ENCODE data around the gene UBXN11. TPM values are rescaled to one million over a fixed set of nuclear protein-coding genes. Genes with fewer than 3 reads are reported as not detected.

The UBXN11 gene
- total RNA-seq, 1 experiment from 2014 or later, result 13.4 TPM

DNA sequence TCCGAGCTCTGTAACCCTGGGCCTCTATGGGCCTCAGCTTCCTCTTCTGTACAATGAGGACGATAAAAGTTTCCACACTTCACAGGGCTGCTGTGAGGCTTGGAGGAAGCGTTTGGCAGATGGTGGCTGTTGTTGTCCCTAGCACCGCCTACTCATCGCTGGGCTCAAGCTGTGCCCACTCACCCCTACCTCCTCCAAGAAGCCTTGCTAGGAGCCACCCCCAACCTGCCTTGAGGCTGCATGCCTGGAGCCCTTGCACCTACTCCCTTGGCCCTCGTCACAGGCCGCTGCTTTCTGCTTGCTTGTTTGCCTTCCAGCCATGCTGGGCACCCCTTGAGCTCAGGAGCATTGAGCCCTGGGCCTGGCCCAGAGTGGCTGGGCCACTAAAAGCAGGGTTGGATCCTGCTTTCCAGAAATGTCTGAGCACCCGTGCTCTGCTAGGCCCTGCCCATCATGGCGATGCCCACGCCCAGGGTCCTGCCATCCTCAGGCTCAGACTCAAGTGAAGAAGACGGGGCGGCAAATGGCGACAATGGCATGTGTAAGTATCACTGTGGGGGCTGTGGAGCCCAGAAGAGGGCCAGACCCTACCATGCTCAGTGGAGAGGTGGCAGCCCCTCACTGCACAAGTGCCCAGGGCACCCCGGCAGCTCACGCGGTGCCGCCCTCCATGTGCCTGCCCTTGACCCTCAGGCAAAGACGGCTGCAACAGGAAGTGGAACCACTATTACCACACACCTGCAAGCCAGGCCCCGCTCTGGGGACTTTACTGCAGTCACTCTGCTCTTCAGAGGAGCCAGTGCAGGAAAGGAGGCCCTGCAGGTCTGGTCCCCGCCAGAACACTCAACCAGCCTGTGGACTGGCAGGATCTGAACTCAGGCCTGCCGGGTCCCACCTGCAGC, 17.0 kb downstream of the UBXN11 start:
- Histone ChIP-seq H3K36me3 (replicated peaks; ENCODE audit: control insufficient read depth, insufficient read depth, low read length) (no peaks in the 10 kb centered on the region), H3K4me3 (ENCODE audit: insufficient read depth, low read depth, low read length) (no peak overlapping the region), H3K27me3 (ENCODE audit: control insufficient read depth, insufficient read depth, low read length) (no peaks in the 10 kb centered on the region)
- peak; percentile 50 for DNase-seq

DNA sequence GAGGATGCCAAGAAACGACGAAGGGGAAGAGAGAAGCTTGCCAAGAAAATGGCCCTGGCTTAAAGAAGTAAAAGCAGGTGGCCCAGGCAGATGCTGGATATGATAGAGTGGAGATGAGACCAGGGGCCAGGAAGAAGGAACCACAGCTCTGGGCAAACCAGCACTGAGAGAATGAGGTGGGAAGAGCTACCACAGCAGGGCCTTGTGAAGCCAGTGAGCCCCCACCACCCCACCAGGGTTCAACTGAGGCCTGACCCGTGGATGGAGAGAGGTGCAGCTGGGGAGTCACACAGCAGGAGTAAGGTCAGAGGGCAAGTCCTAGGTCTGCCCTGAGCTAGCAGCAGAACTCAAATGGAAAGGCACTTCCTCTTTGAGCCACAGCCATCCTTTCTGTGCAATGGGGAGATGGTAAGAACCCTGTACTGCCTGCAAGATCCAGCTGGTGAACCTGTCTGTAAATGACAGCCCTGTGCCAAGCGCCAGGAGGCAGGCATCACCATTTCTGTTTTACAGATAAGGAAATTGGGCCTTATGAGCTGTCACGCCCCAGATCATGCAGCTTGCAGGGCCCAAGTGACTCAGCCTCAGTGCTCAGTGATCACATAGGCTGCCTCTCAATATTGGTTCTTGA, 18.0 kb downstream of the UBXN11 start:
- Histone ChIP-seq H3K36me3 (replicated peaks; ENCODE audit: control insufficient read depth, insufficient read depth, low read length) (no peaks in the 10 kb centered on the region), H3K27me3 (ENCODE audit: control insufficient read depth, insufficient read depth, low read length) (no peaks in the 10 kb centered on the region), H3K4me3 (ENCODE audit: insufficient read depth, low read depth, low read length) (no peak overlapping the region)
- DNase-seq, result no peak

DNA sequence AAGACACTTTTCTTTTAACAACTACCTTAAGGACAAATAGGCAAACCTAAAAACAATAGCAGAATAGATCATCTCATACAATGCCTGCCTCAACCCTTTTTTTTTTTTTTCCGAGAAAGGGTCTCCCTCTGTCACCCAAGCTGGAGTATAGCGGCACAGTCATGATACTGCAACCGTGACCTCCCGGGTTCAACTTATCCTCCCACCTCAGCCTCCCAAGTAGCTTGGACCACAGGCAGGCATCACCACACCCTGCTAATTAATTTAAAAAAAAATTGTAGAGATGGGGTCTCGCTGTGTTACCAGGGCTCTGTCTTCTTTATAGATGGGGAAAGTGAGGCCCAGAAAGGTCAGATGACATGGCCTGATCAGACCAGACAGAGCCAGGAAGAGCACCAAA, 18.6 kb downstream of the UBXN11 start:
- no peaks in the 10 kb centered on the region for H3K36me3 ChIP-seq (replicated peaks; ENCODE audit: control insufficient read depth, insufficient read depth, low read length)
- DNase-seq, result no peak

DNA sequence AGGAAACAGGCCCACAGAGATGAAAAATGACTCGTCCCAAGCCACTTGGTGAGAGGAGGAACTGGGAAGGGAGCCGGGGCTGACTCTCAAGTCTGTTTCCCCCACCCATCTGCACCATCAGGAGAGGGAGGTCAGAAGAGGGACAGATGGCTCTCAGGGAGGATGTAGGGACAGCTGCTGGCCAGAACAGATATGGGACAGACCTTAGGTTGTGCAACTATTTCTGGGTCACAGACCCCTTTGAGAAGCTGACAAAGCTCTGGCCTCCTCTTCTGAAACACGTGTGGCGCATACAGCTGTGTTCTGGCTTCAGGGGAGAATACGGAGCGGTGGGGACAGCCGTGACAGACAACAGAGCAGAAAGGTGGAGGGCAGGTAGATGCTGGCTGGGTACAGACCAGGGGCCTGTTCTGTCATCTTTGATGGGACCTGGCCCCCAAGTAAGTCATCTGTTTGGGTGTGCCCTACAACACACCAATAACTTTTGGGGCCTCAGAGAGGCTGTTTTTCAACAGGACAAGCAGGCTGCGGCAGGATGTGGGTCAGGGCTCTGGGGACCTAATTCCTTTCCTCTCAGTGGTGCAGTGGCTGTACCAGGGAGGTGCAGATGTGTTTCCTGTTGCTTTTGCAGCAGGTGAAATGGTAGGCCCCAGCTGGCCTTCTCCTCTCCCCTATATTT, 19.3 kb downstream of the UBXN11 start:
- no peak for DNase-seq
- H3K4me3 ChIP-seq (ENCODE audit: insufficient read depth, low read depth, low read length), result no peak overlapping the region
- H3K27me3 ChIP-seq (ENCODE audit: control insufficient read depth, insufficient read depth, low read length), result no peaks in the 10 kb centered on the region
- no peaks in the 10 kb centered on the region for H3K36me3 ChIP-seq (replicated peaks; ENCODE audit: control insufficient read depth, insufficient read depth, low read length)

More for the DNA sequence above, 18.6 kb downstream of the UBXN11 start:
- Histone ChIP-seq H3K27me3 (ENCODE audit: control insufficient read depth, insufficient read depth, low read length) (no peaks in the 10 kb centered on the region), H3K4me3 (ENCODE audit: insufficient read depth, low read depth, low read length) (no peak overlapping the region)

DNA sequence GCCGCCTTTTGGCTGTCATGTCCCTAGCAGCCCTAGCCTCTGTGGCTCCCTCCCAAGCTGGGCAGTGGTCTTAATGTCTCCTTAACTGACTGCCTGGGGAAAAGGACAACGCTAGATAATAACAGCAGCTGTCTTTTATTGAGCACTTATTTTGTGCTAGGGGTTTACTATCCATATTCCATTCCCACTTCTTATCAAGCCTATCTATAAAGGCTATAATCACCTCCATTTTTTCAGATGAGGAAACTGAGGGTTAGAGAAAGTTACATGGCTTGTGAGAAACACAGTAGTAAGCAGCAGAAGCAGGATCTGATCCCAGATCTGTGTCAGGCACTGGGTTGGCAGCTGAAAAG, 20.4 kb downstream of the UBXN11 start:
- no peaks in the 10 kb centered on the region for H3K27me3 ChIP-seq (ENCODE audit: control insufficient read depth, insufficient read depth, low read length)
- DNase-seq, result no peak
- H3K36me3 ChIP-seq (replicated peaks; ENCODE audit: control insufficient read depth, insufficient read depth, low read length), result no peaks in the 10 kb centered on the region
- H3K4me3 ChIP-seq (ENCODE audit: insufficient read depth, low read depth, low read length), result no peak overlapping the region

DNA sequence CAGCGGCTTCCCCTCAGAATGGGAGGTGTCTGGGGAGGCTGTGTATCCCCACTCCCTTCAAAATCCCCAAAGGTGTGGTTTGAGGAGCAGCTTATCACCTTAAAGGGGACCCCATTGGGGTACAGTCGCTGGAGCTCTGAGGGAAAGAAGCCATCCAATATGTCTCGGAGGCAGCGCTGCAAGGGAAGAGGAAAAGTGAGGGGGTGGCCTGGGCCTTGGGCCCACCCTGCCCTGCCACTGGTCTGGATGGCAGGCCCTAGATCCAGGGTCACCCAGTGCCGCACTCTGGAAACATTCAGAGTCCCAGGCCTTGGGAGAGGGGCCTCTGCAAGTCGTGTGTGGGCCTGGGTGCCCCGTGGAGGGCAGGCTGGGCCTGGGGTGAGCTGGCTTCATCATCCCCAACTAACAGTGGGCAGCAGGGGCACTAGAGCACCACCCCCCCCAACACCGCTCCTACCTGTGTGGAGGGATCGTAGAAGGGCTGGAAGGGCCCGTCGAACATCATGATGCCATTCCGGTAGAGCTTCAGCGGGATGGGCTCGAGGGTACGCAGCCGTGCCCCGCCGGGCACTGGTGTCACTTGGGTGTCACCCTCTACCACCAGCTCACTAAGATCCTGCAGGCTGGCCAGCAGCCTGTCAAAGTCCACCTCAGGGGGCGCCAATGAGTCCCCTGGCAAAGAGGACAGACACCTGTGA, 20.9 kb downstream of the UBXN11 start:
- no peaks in the 10 kb centered on the region for H3K27me3 ChIP-seq (ENCODE audit: control insufficient read depth, insufficient read depth, low read length)
- H3K4me3 ChIP-seq (ENCODE audit: insufficient read depth, low read depth, low read length), result no peak overlapping the region
- peak; percentile 90 for DNase-seq
- H3K36me3 ChIP-seq (replicated peaks; ENCODE audit: control insufficient read depth, insufficient read depth, low read length), result no peaks in the 10 kb centered on the region

DNA sequence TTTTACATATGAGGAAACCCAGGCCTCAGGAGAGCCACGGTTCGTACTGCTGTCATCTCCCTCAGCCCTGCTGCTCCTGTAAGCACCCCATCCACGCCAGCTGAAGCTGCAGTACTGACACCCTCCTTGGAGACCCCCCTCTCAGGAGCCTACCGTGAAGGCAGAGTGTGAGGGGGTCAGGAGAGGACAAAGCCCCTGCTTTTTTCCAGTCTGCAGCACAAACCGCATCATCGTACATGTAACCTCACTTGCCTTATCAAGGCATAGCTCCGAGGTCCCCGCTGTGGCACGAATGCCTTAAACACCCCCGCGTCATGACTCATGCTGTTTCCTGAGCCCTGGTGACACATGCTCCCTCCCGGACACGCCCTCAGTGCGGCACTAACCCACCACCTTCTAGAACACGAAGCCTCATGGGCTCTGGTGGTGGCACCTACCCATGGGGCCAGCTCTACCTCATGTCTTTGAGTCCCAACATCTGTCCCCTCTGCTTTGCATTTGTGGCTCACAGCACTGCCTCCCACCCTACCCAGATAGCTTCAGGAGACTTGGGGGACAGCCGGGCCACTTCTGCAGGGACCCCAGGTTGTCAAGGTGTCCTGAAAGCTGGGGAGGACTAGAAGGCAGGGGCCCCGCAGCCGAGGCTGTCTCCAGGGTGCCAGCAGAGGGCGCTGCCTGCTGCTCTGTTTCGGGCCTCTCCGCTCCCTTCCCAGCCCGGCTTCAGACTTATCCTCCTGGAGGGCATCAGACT, 21.7 kb downstream of the UBXN11 start:
- no peak overlapping the region for H3K4me3 ChIP-seq (ENCODE audit: insufficient read depth, low read depth, low read length)
- no peaks in the 10 kb centered on the region for H3K27me3 ChIP-seq (ENCODE audit: control insufficient read depth, insufficient read depth, low read length)
- DNase-seq, result peak; percentile 95
- no peaks in the 10 kb centered on the region for H3K36me3 ChIP-seq (replicated peaks; ENCODE audit: control insufficient read depth, insufficient read depth, low read length)

DNA sequence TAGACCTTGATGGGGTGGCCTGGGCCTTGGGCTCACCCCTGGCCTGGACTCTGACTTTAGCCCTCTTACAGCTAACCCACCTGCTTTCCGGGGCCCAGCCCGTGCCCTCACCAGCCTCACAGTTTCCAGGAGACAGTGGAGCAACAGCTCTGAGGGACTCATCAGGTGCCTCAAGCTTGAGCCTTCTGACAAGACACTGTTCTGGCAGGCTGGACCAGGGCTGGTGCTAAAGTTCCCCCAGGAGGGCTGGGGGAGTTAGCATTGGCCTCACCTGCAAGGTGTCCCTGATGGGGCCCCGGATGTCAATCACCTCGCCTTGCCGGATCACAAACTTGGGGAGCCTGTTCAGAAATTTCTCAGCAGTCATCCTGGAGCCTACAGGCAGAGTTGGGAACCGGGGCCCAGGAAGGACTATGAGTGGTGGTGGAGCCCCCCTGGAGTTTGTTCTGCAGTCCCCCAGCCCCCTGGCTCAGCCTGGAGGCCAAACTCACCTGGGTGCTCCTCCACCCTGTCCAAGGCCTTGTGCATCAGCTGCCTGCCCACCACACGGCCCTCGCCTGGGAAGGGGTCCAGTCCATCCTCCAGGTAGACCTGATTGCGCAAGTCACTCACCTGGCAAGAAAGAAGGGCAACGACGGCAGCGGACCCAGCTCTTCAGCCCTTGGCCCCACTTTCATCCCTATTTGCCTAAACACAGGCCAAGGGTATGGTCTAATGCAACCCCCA, 22.4 kb downstream of the UBXN11 start:
- Histone ChIP-seq H3K4me3 (ENCODE audit: insufficient read depth, low read depth, low read length) (no peak overlapping the region), H3K36me3 (replicated peaks; ENCODE audit: control insufficient read depth, insufficient read depth, low read length) (no peaks in the 10 kb centered on the region), H3K27me3 (ENCODE audit: control insufficient read depth, insufficient read depth, low read length) (no peaks in the 10 kb centered on the region)
- no peak for DNase-seq

DNA sequence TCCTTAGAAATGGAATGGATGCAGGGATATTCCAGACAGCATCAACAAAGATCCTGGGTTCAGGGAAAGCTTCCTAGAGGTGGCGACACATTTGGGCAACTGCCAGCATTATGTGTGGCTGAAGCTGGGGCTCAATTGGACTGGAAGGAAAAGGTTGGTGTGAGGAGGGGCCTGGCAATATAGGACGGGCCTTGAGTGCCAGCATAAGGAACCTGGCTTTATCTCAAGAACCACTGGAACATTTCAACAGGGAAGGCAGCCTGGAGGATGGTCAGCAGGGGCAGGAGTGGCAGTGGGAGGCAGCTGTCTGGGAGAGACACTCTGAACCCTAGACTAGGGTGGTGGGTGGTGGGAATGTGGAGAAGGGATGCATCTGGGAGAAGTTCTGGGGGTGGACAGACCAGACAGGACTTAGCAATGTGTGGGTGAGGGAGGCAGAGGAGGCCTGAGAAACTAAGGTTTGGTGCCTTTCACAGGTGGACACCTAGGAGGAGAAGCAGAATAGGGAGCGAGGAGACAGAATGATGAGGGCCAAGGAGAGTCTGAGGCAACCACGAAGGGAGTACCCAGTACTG, 23.1 kb downstream of the UBXN11 start:
- Histone ChIP-seq H3K36me3 (replicated peaks; ENCODE audit: control insufficient read depth, insufficient read depth, low read length) (no peaks in the 10 kb centered on the region), H3K4me3 (ENCODE audit: insufficient read depth, low read depth, low read length) (no peak overlapping the region), H3K27me3 (ENCODE audit: control insufficient read depth, insufficient read depth, low read length) (no peaks in the 10 kb centered on the region)
- no peak for DNase-seq

DNA sequence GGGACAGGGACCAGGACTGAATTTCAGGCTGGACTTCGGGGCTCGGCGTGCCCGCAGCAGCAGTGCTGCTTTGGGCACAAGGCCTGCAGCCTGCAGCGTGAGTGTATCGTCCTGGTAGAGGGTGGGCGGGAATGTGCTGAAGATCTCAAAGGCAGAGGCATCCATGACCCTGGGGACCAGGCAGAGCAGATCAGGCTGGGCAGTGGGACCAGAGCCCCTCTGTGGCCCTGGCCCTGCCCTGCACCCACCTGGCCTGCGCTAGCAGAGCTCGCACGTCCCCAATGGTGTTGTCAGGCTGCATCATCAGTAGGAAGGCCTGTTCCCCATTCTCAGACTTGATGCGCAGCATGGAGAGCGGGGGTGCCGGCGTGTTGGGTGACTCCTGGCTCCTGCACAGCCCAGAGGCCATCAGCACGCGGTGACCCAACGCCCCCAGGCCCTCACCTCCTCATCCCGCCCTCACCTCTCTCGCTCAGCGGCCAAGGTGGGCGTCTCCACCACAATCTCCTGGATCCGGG, 24.0 kb downstream of the UBXN11 start:
- peaks cover 7% of the 10 kb centered on the region for H3K36me3 ChIP-seq (replicated peaks; ENCODE audit: control insufficient read depth, insufficient read depth, low read length)
- H3K4me3 ChIP-seq (ENCODE audit: insufficient read depth, low read depth, low read length), result no peak overlapping the region
- DNase-seq, result peak; percentile 74
- no peaks in the 10 kb centered on the region for H3K27me3 ChIP-seq (ENCODE audit: control insufficient read depth, insufficient read depth, low read length)

DNA sequence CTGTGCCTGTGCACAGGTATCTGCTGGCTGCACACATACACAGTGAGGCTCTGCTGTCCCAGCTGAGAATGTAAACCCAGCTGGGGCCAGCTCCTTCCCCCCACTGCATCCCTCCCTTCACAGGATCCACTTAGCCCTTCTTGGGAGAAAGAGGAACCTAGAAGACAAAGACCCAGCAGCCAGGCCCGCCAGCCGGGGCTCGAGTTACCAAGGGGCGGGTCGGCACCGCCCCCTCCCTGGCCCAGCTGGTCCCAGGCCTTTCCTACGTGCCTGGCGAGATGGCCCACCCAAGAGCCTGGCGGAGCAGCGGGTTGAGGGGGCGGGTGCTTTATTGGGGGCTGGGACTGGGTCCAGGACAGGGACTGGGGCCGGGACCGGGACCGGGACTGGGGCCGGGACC, 24.5 kb downstream of the UBXN11 start:
- H3K36me3 ChIP-seq (replicated peaks; ENCODE audit: control insufficient read depth, insufficient read depth, low read length), result peaks cover 12% of the 10 kb centered on the region
- H3K27me3 ChIP-seq (ENCODE audit: control insufficient read depth, insufficient read depth, low read length), result no peaks in the 10 kb centered on the region
- DNase-seq, result peak; percentile 96
- no peak overlapping the region for H3K4me3 ChIP-seq (ENCODE audit: insufficient read depth, low read depth, low read length)

DNA sequence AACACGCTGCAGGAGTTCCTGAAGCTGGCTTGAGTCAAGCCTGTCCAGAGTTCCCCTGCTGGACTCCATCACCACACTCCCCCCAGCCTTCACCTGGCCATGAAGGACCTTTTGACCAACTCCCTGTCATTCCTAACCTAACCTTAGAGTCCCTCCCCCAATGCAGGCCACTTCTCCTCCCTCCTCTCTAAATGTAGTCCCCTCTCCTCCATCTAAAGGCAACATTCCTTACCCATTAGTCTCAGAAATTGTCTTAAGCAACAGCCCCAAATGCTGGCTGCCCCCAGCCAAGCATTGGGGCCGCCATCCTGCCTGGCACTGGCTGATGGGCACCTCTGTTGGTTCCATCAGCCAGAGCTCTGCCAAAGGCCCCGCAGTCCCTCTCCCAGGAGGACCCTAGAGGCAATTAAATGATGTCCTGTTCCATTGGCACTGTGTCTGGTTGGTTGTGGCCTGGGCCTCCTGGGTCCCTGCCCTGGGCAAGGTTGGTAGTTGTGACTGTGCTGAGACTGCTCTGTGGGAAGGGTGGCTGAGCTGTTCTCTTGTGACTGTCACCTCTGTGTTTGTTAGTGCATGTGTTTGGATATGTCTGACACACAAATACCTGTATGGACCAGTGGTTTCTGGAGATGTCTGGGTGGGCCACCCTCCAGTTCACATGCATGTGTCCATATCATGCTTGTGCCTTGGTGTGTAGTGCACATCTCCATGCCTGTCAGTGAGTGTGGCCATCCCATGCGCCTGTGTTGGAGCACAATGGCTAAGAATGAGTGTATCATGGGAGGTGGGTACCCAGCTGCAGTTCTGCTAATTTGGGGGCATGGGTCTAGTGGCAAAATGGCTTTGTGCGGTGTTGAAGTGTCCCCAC, 25.1 kb downstream of the UBXN11 start:
- Histone ChIP-seq H3K36me3 (replicated peaks; ENCODE audit: control insufficient read depth, insufficient read depth, low read length) (peaks cover 17% of the 10 kb centered on the region), H3K27me3 (ENCODE audit: control insufficient read depth, insufficient read depth, low read length) (no peaks in the 10 kb centered on the region), H3K4me3 (ENCODE audit: insufficient read depth, low read depth, low read length) (no peak overlapping the region; the same call in 1 of the 2 replicates)
- peak; percentile 54 for DNase-seq
